ENCODE results near the gene ELOVL6. TPM values are rescaled to one million over a fixed set of nuclear protein-coding genes. Genes with fewer than 3 reads are reported as not detected.

The ELOVL6 gene
- total RNA-seq, 1 donor = 25.0 TPM

DNA sequence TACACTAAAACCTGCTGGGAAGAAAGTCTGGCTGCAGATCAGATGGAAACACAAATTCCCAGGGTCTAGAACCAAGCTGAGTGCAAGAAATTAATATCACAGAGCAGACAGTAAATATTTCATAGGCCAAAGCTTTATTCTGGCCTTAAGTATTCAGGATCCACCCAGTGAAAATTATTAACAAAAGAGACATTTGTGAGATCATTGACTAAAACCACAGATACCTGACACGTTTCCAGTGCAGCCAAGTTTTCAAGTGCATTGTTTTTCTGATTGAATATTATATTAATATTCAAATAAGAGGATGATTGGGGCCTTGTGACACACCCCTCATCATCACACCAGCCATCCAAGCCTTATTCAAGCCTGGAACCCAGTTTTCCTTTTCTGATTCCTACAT lies 10.3 kb downstream of the ELOVL6 start:
- no peak for DNase-seq (ENCODE audit: low read depth)
- H3K4me3 ChIP-seq (ENCODE audit: low read depth, low read length) = no peak overlapping the region
- TF ChIP-seq, protein P1, sequence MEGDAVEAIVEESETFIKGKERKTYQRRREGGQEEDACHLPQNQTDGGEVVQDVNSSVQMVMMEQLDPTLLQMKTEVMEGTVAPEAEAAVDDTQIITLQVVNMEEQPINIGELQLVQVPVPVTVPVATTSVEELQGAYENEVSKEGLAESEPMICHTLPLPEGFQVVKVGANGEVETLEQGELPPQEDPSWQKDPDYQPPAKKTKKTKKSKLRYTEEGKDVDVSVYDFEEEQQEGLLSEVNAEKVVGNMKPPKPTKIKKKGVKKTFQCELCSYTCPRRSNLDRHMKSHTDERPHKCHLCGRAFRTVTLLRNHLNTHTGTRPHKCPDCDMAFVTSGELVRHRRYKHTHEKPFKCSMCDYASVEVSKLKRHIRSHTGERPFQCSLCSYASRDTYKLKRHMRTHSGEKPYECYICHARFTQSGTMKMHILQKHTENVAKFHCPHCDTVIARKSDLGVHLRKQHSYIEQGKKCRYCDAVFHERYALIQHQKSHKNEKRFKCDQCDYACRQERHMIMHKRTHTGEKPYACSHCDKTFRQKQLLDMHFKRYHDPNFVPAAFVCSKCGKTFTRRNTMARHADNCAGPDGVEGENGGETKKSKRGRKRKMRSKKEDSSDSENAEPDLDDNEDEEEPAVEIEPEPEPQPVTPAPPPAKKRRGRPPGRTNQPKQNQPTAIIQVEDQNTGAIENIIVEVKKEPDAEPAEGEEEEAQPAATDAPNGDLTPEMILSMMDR (IDR thresholded peaks at IDR 0.05; ENCODE audit: insufficient read depth, low read depth, low read length) = no peak

DNA sequence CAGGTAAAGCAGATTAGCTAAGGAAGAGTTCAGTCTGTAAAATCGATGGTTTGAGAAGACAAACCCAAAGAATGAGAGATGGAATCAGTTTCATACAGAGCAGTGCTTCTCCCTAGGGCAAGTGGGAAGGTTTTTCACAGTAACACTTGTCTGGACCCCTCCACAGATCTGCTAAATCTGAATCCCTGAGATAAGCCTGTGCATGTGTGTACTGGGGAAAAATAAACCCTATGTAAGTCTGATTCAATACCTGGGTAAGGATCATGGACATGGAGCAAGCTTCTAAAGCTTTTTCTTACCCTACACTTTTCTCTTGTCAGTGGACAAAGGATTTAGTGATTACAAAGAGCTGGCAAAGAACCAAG lies 13.6 kb downstream of the ELOVL6 start:
- TF ChIP-seq, protein P1 (IDR thresholded peaks at IDR 0.05; ENCODE audit: insufficient read depth, low read depth, low read length) = no peak
- H3K4me3 ChIP-seq (ENCODE audit: low read depth, low read length) = no peak overlapping the region
- DNase-seq (ENCODE audit: low read depth) = no peak

DNA sequence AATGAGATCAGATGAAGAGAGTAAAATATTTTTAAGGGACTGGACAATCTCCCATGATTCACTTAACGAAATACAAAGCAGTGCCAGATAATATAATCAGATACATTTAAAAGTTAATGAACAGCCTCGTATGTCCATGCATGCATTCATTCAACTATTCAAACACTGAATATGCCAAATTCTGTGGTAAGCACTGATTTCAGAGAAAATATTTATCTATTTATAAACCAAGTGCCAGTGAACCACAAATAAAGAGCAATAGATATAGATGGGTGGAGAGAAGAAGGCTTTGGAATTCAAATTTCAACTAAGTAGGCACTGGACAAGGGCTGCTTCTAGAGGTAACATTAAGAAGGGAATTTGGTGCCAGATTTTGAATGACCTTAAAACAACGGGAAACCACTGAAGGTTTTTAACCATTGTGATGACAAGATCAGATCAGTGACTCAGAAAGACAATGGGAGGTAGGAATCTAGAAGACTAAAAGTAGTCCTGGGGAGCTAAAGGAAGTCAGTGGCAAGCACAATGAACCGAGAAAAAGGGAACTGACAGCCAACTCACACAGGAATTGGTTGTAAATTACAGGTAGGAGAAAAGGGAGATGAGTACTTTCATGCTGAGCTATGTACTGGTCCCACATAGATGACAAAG lies 14.2 kb downstream of the ELOVL6 start:
- DNase-seq (ENCODE audit: low read depth) = no peak
- H3K4me3 ChIP-seq (ENCODE audit: low read depth, low read length) = no peak overlapping the region
- TF ChIP-seq, protein P1 (IDR thresholded peaks at IDR 0.05; ENCODE audit: insufficient read depth, low read depth, low read length) = no peak

DNA sequence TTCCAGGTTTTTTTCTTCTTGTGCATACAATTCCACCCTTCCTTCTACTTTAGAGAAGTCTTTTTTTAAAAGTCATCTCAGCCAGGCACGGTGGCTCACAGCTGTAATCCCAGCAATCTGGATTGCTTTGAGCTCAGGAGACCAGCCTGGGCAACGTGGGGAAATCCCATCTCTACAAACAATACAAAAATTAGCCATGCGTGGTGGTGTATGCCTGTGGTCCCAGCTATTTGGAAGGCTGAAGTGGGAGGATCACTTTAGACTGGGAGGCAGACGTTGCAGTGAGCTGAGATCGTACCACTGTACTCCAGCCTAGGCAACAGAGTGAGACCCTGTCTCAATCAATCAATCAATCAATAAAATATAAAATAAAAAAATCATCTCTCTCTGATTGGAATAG lies 14.8 kb downstream of the ELOVL6 start:
- no peak overlapping the region for H3K4me3 ChIP-seq (ENCODE audit: low read depth, low read length)
- no peak for DNase-seq (ENCODE audit: low read depth)
- TF ChIP-seq, protein P1 (IDR thresholded peaks at IDR 0.05; ENCODE audit: insufficient read depth, low read depth, low read length) = no peak

DNA sequence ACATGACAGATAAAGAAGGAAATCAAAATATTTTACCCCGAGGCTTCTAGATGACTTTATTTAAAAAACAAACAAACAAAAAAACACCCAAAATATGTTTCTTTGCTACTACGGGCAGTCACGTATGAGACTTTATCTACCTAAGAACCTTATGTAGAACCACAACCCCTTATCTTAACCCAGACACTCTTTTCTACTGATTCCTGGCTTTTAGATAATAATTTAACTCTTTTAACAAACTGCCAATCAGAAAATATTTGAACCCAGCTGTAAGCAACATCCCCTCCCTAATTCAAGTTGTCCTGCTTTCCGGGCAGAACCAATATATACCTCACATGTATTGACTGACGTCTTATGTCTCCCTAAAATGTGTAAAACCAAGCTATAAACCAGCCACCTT lies 15.4 kb downstream of the ELOVL6 start:
- no peak overlapping the region for H3K4me3 ChIP-seq (ENCODE audit: low read depth, low read length)
- no peak for DNase-seq (ENCODE audit: low read depth)

DNA sequence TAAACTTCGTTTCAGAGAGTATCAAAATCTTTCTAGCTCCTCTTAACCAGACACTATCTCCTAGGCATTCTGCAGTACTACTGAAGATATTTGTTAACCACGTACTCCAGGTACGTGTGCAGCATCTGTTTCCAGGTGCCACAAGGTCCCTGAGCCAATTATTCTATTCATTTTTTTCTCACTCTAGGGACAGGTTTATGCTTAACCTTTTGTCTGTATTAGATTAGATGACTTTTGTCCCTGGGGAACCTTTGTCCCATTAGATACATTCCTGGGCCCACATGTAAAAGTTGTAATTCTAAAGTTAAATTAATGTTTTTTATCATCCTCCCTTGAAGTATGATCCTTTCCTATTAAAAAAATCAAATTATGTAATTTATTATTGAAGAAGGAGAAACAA lies 16.5 kb downstream of the ELOVL6 start:
- no peak for DNase-seq (ENCODE audit: low read depth)

More for the DNA sequence above, 15.4 kb downstream of the ELOVL6 start:
- TF ChIP-seq, protein P1 (IDR thresholded peaks at IDR 0.05; ENCODE audit: insufficient read depth, low read depth, low read length) = no peak

More for the DNA sequence above, 16.5 kb downstream of the ELOVL6 start:
- TF ChIP-seq, protein P1 (IDR thresholded peaks at IDR 0.05; ENCODE audit: insufficient read depth, low read depth, low read length) = no peak
- H3K4me3 ChIP-seq (ENCODE audit: low read depth, low read length) = no peak overlapping the region
